ENCODE data around the gene TRPM5. TPM values are rescaled to one million over a fixed set of nuclear protein-coding genes. Genes with fewer than 3 reads are reported as not detected.

Gene TRPM5
- total RNA-seq, 6 experiments from 2014 or later: not detected

DNA sequence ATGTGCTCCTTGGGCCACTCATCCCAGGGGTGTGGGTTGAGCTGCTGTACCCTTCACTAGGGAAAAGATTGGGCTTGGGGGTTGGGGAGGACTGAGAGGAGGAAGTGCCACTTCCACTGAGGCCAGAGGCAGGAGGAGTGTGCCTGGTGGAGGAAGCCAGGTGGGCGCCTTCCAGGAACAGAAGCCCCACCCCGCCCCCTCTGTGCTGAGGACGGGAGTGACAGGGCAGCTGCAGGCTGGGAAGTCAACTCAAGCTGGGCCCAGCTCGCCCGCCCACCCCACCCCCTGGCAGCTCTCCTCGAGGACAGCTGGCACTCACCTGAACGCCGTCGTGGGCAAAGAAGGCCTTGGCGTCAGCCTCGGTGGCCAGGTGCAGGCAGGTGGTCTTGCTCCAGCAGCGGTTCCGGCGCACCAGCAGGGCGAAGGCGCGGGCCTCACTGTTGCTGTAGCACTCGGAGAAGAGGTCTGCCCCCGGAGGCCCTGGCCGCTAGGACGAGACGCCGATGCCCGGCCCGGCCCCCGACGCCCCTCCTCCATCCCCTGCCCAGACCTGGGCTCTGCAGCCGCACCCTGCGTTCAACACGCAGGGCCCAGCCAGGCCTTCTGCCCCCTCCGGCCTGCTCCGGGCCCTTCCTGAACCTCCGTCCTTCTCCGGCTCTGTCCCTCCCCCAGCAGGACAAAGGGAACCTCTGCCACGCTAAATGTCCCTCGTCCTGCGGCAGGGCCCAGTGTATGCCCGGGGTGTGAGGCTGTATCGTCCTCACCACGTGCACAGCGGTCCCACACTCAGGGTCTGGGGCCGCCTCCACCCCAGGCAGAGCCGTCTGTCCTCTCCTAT, 30.4 kb downstream of the TRPM5 start:
- TF ChIP-seq CTCF (IDR thresholded peaks at IDR 0.05): no peak
- H3K27ac Mint-ChIP-seq: no peak overlapping the region
- H3K36me3 Mint-ChIP-seq (ENCODE audit: low read depth): no peaks in the 10 kb centered on the region
- H3K4me1 Mint-ChIP-seq (ENCODE audit: low read depth): no peaks in the 10 kb centered on the region
- no peaks in the 10 kb centered on the region for H3K9me3 Mint-ChIP-seq
- H3K27me3 Mint-ChIP-seq (ENCODE audit: insufficient read depth): peaks cover 11% of the 10 kb centered on the region
- no peak for DNase-seq
- no peak overlapping the region for H3K4me3 Mint-ChIP-seq

GRCh38 chr11:2412323-2412722, 32.0 kb downstream of the TRPM5 start:
- Mint-ChIP-seq H3K9me3 (no peaks in the 10 kb centered on the region), H3K36me3 (ENCODE audit: low read depth) (no peaks in the 10 kb centered on the region), H3K4me3 (no peak overlapping the region), H3K4me1 (ENCODE audit: low read depth) (no peaks in the 10 kb centered on the region), H3K27me3 (ENCODE audit: insufficient read depth) (peaks cover 18% of the 10 kb centered on the region), H3K27ac (no peak overlapping the region)
- no peak for DNase-seq
- TF ChIP-seq CTCF (IDR thresholded peaks at IDR 0.05): no peak

- TF ChIP-seq CTCF (IDR thresholded peaks at IDR 0.05): no peak
- no peak for DNase-seq
- Mint-ChIP-seq H3K9me3 (no peaks in the 10 kb centered on the region), H3K4me3 (no peak overlapping the region), H3K4me1 (ENCODE audit: low read depth) (no peaks in the 10 kb centered on the region), H3K27ac (no peak overlapping the region), H3K27me3 (ENCODE audit: insufficient read depth) (peaks cover 17% of the 10 kb centered on the region), H3K36me3 (ENCODE audit: low read depth) (no peaks in the 10 kb centered on the region)
Measured at GRCh38 chr11:2411446-2412305, 32.6 kb downstream of the TRPM5 start.

DNA sequence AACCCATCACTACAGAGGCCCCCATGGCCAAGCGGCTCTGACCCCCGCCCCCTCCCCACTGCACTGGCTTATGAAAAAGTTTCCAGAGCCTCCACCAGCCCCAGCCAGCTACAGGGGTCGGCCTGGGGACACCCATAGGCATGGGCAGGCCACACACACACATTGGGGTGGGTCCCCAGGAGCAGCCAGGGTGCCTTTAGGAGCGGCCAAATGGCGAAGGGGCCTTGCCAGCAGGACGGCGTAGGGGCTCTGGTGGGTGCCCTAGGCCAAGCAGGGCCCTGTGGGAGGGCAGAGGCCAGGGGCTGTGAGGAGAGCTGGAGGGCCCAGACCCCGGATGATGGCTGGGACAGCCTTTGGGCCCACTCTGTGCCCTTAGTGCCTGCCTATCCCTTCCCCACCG, 33.7 kb downstream of the TRPM5 start:
- peaks cover 17% of the 10 kb centered on the region for H3K27me3 Mint-ChIP-seq (ENCODE audit: insufficient read depth)
- no peak for DNase-seq

More for the DNA sequence above, 33.7 kb downstream of the TRPM5 start:
- H3K27ac Mint-ChIP-seq: no peak overlapping the region
- H3K9me3 Mint-ChIP-seq: no peaks in the 10 kb centered on the region
- no peak overlapping the region for H3K4me3 Mint-ChIP-seq
- TF ChIP-seq CTCF (IDR thresholded peaks at IDR 0.05): no peak
- H3K4me1 Mint-ChIP-seq (ENCODE audit: low read depth): no peaks in the 10 kb centered on the region
- no peaks in the 10 kb centered on the region for H3K36me3 Mint-ChIP-seq (ENCODE audit: low read depth)

All from HFFc6 (cell line).